ENCODE measurements around the gene CCNH. TPM values are rescaled to one million over a fixed set of nuclear protein-coding genes. Genes with fewer than 3 reads are reported as not detected.

The CCNH gene
- total RNA-seq = 18.4 TPM
- long read RNA-seq, transcript CCNH-201 (9 exons, 1,378 nt) = major isoform, 6 of 7 reads
- long read RNA-seq, partial matches to known transcripts = 0 of 7 reads
- long read RNA-seq, other reads (novel, unspliced or antisense) = 1 of 7 reads

GRCh38 chr5:87412630-87413342 lies at the start of gene CCNH:
Gene CCNH (minus strand): TSS chr5:87412930. CDS start chr5:87412794, 136 bp downstream.
- DNase-seq (ENCODE audit: missing footprints) (peak; percentile 98), ATAC-seq (peak; percentile 100)
- intact Hi-C loops (cut with DNase I) = loop anchor here (5.0 to 10.0 kb wide), 2 partner anchors 145 to 1272 kb away; partner anchors contain the start of gene RASA1

GRCh38 chr5:87457706-87458105 lies 45.0 kb upstream of the CCNH start:
- DNase-seq (ENCODE audit: missing footprints) (no peak), ATAC-seq (no peak)

GRCh38 chr5:87453801-87454200 lies 41.1 kb upstream of the CCNH start:
- intact Hi-C loops (cut with DNase I) = no loop called here
- DNase-seq (ENCODE audit: missing footprints) (no peak), ATAC-seq (no peak)

More at GRCh38 chr5:87457706-87458105, 45.0 kb upstream of the CCNH start:
- intact Hi-C loops (cut with DNase I) = no loop called here

GRCh38 chr5:87452837-87453236 lies 40.1 kb upstream of the CCNH start:
- intact Hi-C loops (cut with DNase I) = no loop called here
- ATAC-seq = no peak
- DNase-seq (ENCODE audit: missing footprints) = no peak

GRCh38 chr5:87442419-87442818 lies 29.7 kb upstream of the CCNH start:
- DNase-seq (ENCODE audit: missing footprints) (no peak), ATAC-seq (no peak)
- intact Hi-C loops (cut with DNase I) = no loop called here

GRCh38 chr5:87438231-87438630 lies 25.5 kb upstream of the CCNH start:
- no peak for ATAC-seq
- intact Hi-C loops (cut with DNase I) = no loop called here
- DNase-seq (ENCODE audit: missing footprints) = no peak

GRCh38 chr5:87437724-87438123 lies 25.0 kb upstream of the CCNH start:
- DNase-seq (ENCODE audit: missing footprints) (no peak), ATAC-seq (no peak)
- intact Hi-C loops (cut with DNase I) = no loop called here

GRCh38 chr5:87435144-87435694 lies 22.5 kb upstream of the CCNH start:
- no peak for DNase-seq (ENCODE audit: missing footprints)
- intact Hi-C loops (cut with DNase I) = no loop called here
- no peak for ATAC-seq

GRCh38 chr5:87434461-87434860 lies 21.7 kb upstream of the CCNH start:
- intact Hi-C loops (cut with DNase I) = no loop called here
- no peak for DNase-seq (ENCODE audit: missing footprints)
- ATAC-seq = no peak

- intact Hi-C loops (cut with DNase I) = no loop called here
Measured at GRCh38 chr5:87433945-87434344, 21.2 kb upstream of the CCNH start.

GRCh38 chr5:87432460-87432859 lies 19.7 kb upstream of the CCNH start:
- intact Hi-C loops (cut with DNase I) = no loop called here
- ATAC-seq (no peak), DNase-seq (ENCODE audit: missing footprints) (no peak)

More at GRCh38 chr5:87433945-87434344, 21.2 kb upstream of the CCNH start:
- ATAC-seq (no peak), DNase-seq (ENCODE audit: missing footprints) (no peak)

GRCh38 chr5:87430863-87431457 lies 18.2 kb upstream of the CCNH start:
- intact Hi-C loops (cut with DNase I) = no loop called here
- ATAC-seq (no peak), DNase-seq (ENCODE audit: missing footprints) (no peak)

GRCh38 chr5:87423755-87424154 lies 11.0 kb upstream of the CCNH start:
- ATAC-seq = no peak
- DNase-seq (ENCODE audit: missing footprints) = no peak
- intact Hi-C loops (cut with DNase I) = no loop called here

- no peak for DNase-seq (ENCODE audit: missing footprints)
- no peak for ATAC-seq
- intact Hi-C loops (cut with DNase I) = no loop called here
Measured at GRCh38 chr5:87421307-87421706, 8.6 kb upstream of the CCNH start.

GRCh38 chr5:87418506-87418905 lies 5.8 kb upstream of the CCNH start:
- no peak for DNase-seq (ENCODE audit: missing footprints)
- ATAC-seq = no peak
- intact Hi-C loops (cut with DNase I) = loop anchor here (10.0 kb wide), 1 partner anchor 1266 kb away; no protein-coding TSS in a partner anchor

- intact Hi-C loops (cut with DNase I) = loop anchor here (5.0 to 10.0 kb wide), 2 partner anchors 146 to 1272 kb away; partner anchors contain the start of gene RASA1
- DNase-seq (ENCODE audit: missing footprints) (no peak), ATAC-seq (no peak)
Measured at GRCh38 chr5:87413343-87413645, 564 bp upstream of the CCNH start.

- ATAC-seq (peak; percentile 24), DNase-seq (ENCODE audit: missing footprints) (peak; percentile 56)
- intact Hi-C loops (cut with DNase I) = loop anchor here (5.0 to 10.0 kb wide), 2 partner anchors 145 to 1273 kb away; partner anchors contain the start of gene RASA1
Measured at GRCh38 chr5:87411973-87412629, 629 bp downstream of the CCNH start.

- ATAC-seq (no peak), DNase-seq (ENCODE audit: missing footprints) (no peak)
- intact Hi-C loops (cut with DNase I) = loop anchor here (5.0 to 10.0 kb wide), 2 partner anchors 144 to 1273 kb away; partner anchors contain the start of gene RASA1
Measured at GRCh38 chr5:87411586-87411972, 1.2 kb downstream of the CCNH start.

- intact Hi-C loops (cut with DNase I) = loop anchor here (5.0 to 10.0 kb wide), 2 partner anchors 144 to 1274 kb away; partner anchors contain the start of gene RASA1
- DNase-seq (ENCODE audit: missing footprints) = no peak
- no peak for ATAC-seq
Measured at GRCh38 chr5:87410931-87411330, 1.8 kb downstream of the CCNH start.

Data from Right ventricle myocardium inferior (tissue), 1 donor.